Measurements from ENCODE around the gene STUB1. TPM values are rescaled to one million over a fixed set of nuclear protein-coding genes. Genes with fewer than 3 reads are reported as not detected.

STUB1 gene
- total RNA-seq, 2 donors from 2014 or later: 63.3 to 205 TPM

DNA sequence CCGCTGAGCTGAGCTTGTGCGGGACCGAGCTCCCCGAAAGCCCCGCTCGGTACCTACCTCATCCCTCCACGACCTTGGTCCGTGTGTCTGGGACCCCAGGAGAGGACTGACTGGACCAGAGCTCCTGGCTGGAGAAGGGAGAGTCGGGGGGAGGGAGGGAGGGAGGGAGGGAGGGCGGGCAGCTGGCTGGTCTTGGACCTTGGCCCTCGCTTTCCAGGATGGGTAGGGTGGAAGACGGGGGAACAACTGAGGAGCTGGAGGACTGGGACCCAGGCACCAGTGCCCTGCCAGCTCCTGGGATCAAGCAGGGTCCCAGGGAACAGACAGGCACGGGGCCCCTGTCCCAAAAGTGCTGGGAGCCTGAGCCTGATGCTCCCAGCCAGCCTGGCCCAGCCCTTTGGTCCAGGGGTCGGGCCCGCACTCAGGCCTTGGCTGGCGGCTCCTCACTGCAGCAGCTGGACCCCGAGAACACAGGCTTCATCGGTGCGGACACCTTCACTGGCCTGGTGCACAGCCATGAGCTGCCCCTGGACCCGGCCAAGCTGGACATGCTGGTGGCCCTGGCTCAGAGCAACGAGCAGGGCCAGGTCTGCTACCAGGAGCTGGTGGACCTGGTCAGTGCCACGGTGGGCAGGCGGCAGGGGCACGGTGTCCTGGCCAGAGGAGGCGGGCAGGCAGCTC is 4.2 kb upstream of the STUB1 start:
- Histone ChIP-seq H3K4me3 (no peak overlapping the region), H3K9me3 (no peaks in the 10 kb centered on the region), H3K4me1 (peaks cover 37% of the 10 kb centered on the region), H3K27ac (no peak overlapping the region), H3K36me3 (replicated peaks in 1 of 2; ENCODE audit: insufficient read depth in 1 of 2, low read depth in 2 of 2) (peaks cover 0 to 17% of the 10 kb centered on the region in 2 donors), H3K27me3 (no peaks in the 10 kb centered on the region)
- DNase-seq (no peak), ATAC-seq (no peak)
- intact Hi-C loops (cut with DNase I): no loop called here
- no peak for TF ChIP-seq POLR2A (IDR thresholded peaks at IDR 0.05)
- TF ChIP-seq, protein P1, sequence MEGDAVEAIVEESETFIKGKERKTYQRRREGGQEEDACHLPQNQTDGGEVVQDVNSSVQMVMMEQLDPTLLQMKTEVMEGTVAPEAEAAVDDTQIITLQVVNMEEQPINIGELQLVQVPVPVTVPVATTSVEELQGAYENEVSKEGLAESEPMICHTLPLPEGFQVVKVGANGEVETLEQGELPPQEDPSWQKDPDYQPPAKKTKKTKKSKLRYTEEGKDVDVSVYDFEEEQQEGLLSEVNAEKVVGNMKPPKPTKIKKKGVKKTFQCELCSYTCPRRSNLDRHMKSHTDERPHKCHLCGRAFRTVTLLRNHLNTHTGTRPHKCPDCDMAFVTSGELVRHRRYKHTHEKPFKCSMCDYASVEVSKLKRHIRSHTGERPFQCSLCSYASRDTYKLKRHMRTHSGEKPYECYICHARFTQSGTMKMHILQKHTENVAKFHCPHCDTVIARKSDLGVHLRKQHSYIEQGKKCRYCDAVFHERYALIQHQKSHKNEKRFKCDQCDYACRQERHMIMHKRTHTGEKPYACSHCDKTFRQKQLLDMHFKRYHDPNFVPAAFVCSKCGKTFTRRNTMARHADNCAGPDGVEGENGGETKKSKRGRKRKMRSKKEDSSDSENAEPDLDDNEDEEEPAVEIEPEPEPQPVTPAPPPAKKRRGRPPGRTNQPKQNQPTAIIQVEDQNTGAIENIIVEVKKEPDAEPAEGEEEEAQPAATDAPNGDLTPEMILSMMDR (IDR thresholded peaks at IDR 0.05): no peak
- 8 to 39% methylated on average over 4 to 25 of the region's 25 CpGs for WGBS, 2 donors

DNA sequence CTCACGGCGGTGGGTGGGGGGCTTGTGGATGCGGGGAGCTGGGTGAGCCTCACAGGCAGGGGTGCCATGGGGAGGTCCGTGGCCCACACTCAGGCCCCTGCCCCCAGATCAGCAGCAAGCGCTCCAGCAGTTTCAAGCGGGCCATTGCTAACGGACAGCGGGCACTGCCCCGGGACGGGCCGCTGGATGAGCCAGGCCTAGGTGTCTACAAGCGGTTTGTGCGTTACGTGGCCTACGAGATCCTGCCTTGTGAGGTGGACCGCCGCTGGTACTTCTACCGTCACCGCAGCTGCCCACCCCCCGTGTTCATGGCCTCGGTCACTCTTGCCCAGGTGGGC is 3.7 kb upstream of the STUB1 start:
- no peak for DNase-seq
- H3K27ac ChIP-seq: no peak overlapping the region
- H3K27me3 ChIP-seq: no peaks in the 10 kb centered on the region
- intact Hi-C loops (cut with DNase I): no loop called here
- H3K36me3 ChIP-seq (replicated peaks in 1 of 2; ENCODE audit: insufficient read depth in 1 of 2, low read depth in 2 of 2): peaks cover 0 to 12% of the 10 kb centered on the region in 2 donors
- H3K4me1 ChIP-seq: peaks cover 42% of the 10 kb centered on the region
- 84 to 86% methylated on average over 10 to 21 of the region's 21 CpGs for WGBS, 2 donors
- TF ChIP-seq, protein P1 (IDR thresholded peaks at IDR 0.05): no peak
- no peak for TF ChIP-seq POLR2A (IDR thresholded peaks at IDR 0.05)
- no peaks in the 10 kb centered on the region for H3K9me3 ChIP-seq
- ATAC-seq: no peak
- no peak overlapping the region for H3K4me3 ChIP-seq

DNA sequence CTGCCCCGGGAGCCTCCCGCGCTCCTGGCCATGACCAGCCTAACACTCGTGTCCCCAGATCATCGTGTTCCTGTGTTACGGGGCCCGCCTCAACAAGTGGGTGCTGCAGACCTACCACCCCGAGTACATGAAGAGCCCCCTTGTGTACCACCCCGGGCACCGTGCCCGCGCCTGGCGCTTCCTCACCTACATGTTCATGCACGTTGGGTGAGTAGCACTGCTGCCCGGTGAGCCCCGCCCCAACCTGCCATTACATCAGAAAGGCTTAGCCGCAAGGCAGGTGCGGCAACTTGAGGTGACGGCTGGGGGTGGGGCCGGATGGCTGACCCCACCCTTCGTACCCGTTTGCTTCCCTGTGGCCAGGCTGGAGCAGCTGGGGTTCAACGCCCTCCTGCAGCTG is 3.3 kb upstream of the STUB1 start:
- intact Hi-C loops (cut with DNase I): no loop called here
- DNase-seq (no peak), ATAC-seq (no peak)
- Histone ChIP-seq H3K27ac (no peak overlapping the region), H3K36me3 (replicated peaks in 1 of 2; ENCODE audit: insufficient read depth in 1 of 2, low read depth in 2 of 2) (peaks cover 3 to 13% of the 10 kb centered on the region in 2 donors), H3K27me3 (no peaks in the 10 kb centered on the region), H3K9me3 (no peaks in the 10 kb centered on the region), H3K4me3 (no peak overlapping the region), H3K4me1 (peaks cover 46% of the 10 kb centered on the region)
- TF ChIP-seq, protein P1 (IDR thresholded peaks at IDR 0.05): no peak
- no peak for TF ChIP-seq POLR2A (IDR thresholded peaks at IDR 0.05)
- 72 to 100% methylated on average over 7 to 23 of the region's 23 CpGs for WGBS, 2 donors

DNA sequence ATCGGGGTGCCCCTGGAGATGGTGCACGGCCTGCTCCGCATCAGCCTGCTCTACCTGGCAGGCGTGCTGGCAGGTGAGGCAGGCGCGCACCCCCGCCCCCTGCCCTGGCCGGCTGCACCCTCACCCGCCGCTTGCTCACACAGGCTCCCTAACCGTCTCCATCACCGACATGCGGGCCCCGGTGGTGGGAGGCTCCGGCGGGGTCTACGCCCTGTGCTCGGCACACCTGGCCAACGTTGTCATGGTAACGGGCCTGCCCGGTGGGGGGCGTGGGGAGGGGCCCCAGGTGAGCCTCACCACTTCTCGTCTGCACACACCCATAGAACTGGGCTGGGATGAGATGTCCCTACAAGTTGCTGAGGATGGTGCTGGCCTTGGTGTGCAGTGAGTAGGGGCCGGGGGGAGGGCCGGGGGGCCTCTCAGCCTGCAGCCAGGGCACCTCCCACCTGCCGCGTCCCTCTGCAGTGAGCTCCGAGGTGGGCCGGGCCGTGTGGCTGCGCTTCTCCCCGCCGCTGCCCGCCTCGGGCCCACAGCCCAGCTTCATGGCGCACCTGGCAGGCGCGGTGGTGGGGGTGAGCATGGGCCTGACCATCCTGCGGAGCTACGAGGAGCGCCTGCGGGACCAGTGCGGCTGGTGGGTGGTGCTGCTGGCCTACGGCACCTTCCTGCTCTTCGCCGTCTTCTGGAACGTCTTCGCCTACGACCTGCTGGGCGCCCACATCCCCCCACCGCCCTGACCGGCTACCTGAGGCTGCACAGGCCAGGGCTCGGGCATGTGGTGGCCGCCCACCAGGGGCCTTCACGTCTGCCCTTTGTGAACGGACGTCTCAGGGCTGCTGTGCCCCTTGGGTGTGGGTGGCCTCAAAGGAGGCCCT is 2.7 kb upstream of the STUB1 start:
- ATAC-seq (no peak), DNase-seq (no peak)
- Histone ChIP-seq H3K27me3 (no peaks in the 10 kb centered on the region), H3K36me3 (replicated peaks in 1 of 2; ENCODE audit: insufficient read depth in 1 of 2, low read depth in 2 of 2) (peaks cover 9 to 11% of the 10 kb centered on the region in 2 donors), H3K27ac (no peak overlapping the region), H3K9me3 (no peaks in the 10 kb centered on the region), H3K4me3 (no peak overlapping the region), H3K4me1 (peaks cover 52% of the 10 kb centered on the region)
- no peak for TF ChIP-seq POLR2A (IDR thresholded peaks at IDR 0.05)
- TF ChIP-seq, protein P1 (IDR thresholded peaks at IDR 0.05): no peak
- WGBS, 2 donors: 69 to 80% methylated on average over 40 to 55 of the region's 57 CpGs
- intact Hi-C loops (cut with DNase I): no loop called here
